Measurements from ENCODE around the gene ATP1B4. TPM values are rescaled to one million over a fixed set of nuclear protein-coding genes. Genes with fewer than 3 reads are reported as not detected.

ATP1B4 gene
- total RNA-seq (not detected), polyA plus RNA-seq (not detected), total RNA-seq (not detected)

DNA sequence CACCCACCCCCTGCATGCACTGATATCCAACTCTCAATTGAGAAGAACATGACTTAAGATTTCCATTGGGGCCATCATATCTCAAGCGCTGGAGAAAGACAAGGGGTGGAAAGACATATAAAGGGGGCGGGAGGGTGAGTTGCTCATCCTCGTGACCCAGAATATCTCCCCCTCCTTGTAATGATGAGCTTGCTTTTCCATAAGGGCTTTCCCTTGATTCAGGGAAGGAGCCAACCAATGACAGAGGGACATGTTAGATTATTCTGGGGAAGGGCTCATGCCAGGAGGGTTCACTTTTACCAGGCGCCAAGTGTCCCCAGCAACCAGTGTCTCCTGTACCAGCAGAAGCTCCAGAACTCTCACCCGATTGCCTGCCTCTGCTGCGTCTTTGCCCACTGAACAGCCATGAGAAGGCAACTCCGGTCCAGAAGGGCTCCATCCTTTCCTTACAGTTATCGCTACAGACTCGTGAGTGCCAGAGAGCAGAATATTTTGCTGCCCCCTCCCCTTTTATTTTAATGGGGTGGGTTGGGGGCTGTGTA lies at the start of gene ATP1B4:
Gene ATP1B4 (plus strand): TSS at position 326 of the 542 bp plus-strand sequence. CDS start 80 bp downstream, at position 406.
- no peaks in the 10 kb centered on the region for H3K9me3 ChIP-seq (ENCODE audit: control insufficient read depth in 2 of 3, low read length in 3 of 3)
- peaks cover 0 to 2% (median 0%) of the 10 kb centered on the region in 11 donors for H3K9me3 Mint-ChIP-seq
- POLR2A ChIA-PET, result no interaction called here
- no peak within 1 kb of the TSS for H3K27ac ChIP-seq (ENCODE audit: low read depth, low read length)
- no peaks in the 10 kb centered on the region for H3K36me3 ChIP-seq (ENCODE audit: control insufficient read depth in 2 of 3, insufficient read depth in 3 of 3, low read length in 3 of 3)
- H3K27me3 Mint-ChIP-seq, result peaks cover 0 to 6% (median 0%) of the 10 kb centered on the region in 5 donors
- H3K27ac Mint-ChIP-seq, result no peak within 1 kb of the TSS
- no peaks in the 10 kb centered on the region for H3K27me3 ChIP-seq (ENCODE audit: control insufficient read depth in 2 of 2, insufficient read depth in 2 of 2, low read length in 2 of 2)
- CTCF ChIA-PET, result no interaction called here
- ATAC-seq, result no peak
- H3K36me3 Mint-ChIP-seq, result no peaks in the 10 kb centered on the region
- intact Hi-C loops (cut with micrococcal nuclease), result loop anchor here in 1 of 2 donors (10.0 kb wide), 1 partner anchor 47 kb away; the partner anchor contains the start of gene TMEM255A
- H3K4me1 ChIP-seq (ENCODE audit: control insufficient read depth in 2 of 2, insufficient read depth in 2 of 2, low read length in 2 of 2), result no peaks in the 10 kb centered on the region
- H3K4me3 Mint-ChIP-seq, result no peak within 1 kb of the TSS
- no peak for DNase-seq
- H3K4me3 ChIP-seq (ENCODE audit: low read length), result no peak within 1 kb of the TSS
- H3K4me1 Mint-ChIP-seq, result peaks cover 0 to 2% (median 0%) of the 10 kb centered on the region in 7 donors

DNA sequence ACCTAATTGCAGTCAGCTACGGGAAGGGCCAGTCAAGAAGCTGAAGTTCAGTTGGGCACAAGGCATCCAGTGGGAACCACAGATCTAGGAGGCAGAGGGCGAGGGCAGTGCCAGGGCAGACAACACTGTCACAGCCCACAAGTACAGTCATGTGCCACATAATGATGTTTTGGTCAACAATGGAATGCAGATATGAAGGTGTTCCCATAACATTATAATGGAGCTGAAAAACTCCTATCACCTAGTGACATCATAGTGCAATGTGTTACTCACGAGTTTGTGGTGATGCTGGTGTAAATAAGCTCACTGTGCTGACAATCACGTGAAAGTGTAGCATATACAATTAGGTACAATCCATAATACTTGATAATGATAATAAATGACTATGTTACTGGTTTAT lies 46.1 kb upstream of the ATP1B4 start:
- H3K36me3 ChIP-seq (ENCODE audit: control insufficient read depth in 2 of 3, insufficient read depth in 3 of 3, low read length in 3 of 3), result no peaks in the 10 kb centered on the region
- H3K9me3 ChIP-seq (ENCODE audit: control insufficient read depth in 2 of 3, low read length in 3 of 3), result no peaks in the 10 kb centered on the region
- H3K27me3 ChIP-seq (ENCODE audit: control insufficient read depth in 2 of 2, insufficient read depth in 2 of 2, low read length in 2 of 2), result no peaks in the 10 kb centered on the region
- ATAC-seq (no peak), DNase-seq (no peak)
- ChIA-PET CTCF (no interaction called here), POLR2A (no interaction called here)
- intact Hi-C loops (cut with micrococcal nuclease), result loop anchor here in 1 of 2 donors (10.0 kb wide), 1 partner anchor 49 kb away; the partner anchor contains the start of gene ATP1B4
- H3K4me3 ChIP-seq (ENCODE audit: low read length), result no peak overlapping the region
- H3K4me1 Mint-ChIP-seq, result peaks cover 0 to 5% (median 0%) of the 10 kb centered on the region in 7 donors
- no peak overlapping the region for H3K27ac Mint-ChIP-seq
- no peak overlapping the region for H3K4me3 Mint-ChIP-seq
- peaks cover 5 to 61% (median 23%) of the 10 kb centered on the region in 5 donors for H3K27me3 Mint-ChIP-seq
- peaks cover 0 to 1% (median 0%) of the 10 kb centered on the region in 11 donors for H3K9me3 Mint-ChIP-seq
- H3K27ac ChIP-seq (ENCODE audit: low read depth, low read length), result no peak overlapping the region
- H3K36me3 Mint-ChIP-seq, result no peaks in the 10 kb centered on the region
- H3K4me1 ChIP-seq (ENCODE audit: control insufficient read depth in 2 of 2, insufficient read depth in 2 of 2, low read length in 2 of 2), result no peaks in the 10 kb centered on the region

DNA sequence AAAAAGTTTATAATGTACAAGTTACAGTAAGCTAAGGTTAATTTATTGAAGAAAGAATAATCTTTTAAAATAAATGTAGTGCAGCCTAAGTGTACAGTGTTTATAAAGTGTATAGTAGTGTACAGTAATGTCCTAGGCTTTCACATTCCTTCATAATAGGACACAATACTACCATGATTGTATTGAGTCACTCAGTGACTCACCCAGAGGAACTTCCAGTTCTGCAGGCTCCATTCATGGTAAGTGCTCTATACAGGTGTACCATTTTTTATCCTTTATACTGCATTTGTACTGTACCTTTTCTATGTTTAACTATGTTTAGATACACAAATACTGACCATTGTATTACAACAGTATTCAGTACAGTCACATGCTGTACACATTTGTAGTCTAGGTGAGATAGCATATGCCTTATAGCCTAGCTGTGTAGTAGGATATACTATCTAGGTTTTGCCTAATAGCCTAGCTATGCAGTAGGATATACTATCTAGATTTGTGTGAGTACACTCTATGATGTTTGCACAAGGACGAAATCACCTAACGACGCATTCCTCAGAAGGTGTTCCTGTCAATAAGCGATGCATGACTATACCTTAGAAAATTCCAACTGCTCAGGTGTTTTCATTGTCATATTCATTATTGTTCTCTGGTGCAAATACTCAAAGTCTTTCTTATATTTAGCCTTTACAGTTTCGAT lies 45.2 kb upstream of the ATP1B4 start:
- no peaks in the 10 kb centered on the region for H3K9me3 ChIP-seq (ENCODE audit: control insufficient read depth in 2 of 3, low read length in 3 of 3)
- H3K4me1 ChIP-seq (ENCODE audit: control insufficient read depth in 2 of 2, insufficient read depth in 2 of 2, low read length in 2 of 2), result no peaks in the 10 kb centered on the region
- H3K36me3 Mint-ChIP-seq, result no peaks in the 10 kb centered on the region
- H3K27ac ChIP-seq (ENCODE audit: low read depth, low read length), result no peak overlapping the region
- intact Hi-C loops (cut with micrococcal nuclease), result loop anchor here in 1 of 2 donors (10.0 kb wide), 1 partner anchor 48 kb away; the partner anchor contains the start of gene ATP1B4
- no peak overlapping the region for H3K4me3 Mint-ChIP-seq
- H3K27me3 Mint-ChIP-seq, result peaks cover 5 to 58% (median 28%) of the 10 kb centered on the region in 5 donors
- H3K4me1 Mint-ChIP-seq, result peaks cover 0 to 3% (median 0%) of the 10 kb centered on the region in 7 donors
- CTCF ChIA-PET, result no interaction called here
- no peaks in the 10 kb centered on the region for H3K27me3 ChIP-seq (ENCODE audit: control insufficient read depth in 2 of 2, insufficient read depth in 2 of 2, low read length in 2 of 2)
- peaks cover 0 to 1% (median 0%) of the 10 kb centered on the region in 11 donors for H3K9me3 Mint-ChIP-seq
- no peak overlapping the region for H3K4me3 ChIP-seq (ENCODE audit: low read length)
- H3K27ac Mint-ChIP-seq, result no peak overlapping the region
- no peaks in the 10 kb centered on the region for H3K36me3 ChIP-seq (ENCODE audit: control insufficient read depth in 2 of 3, insufficient read depth in 3 of 3, low read length in 3 of 3)
- no peak for ATAC-seq
- no peak for DNase-seq
- POLR2A ChIA-PET, result no interaction called here

GRCh38 chrX:120318411-120318810 lies 43.5 kb upstream of the ATP1B4 start:
- H3K27ac ChIP-seq (ENCODE audit: low read depth, low read length), result no peak overlapping the region
- H3K4me3 ChIP-seq (ENCODE audit: low read length), result no peak overlapping the region
- H3K4me3 Mint-ChIP-seq, result no peak overlapping the region
- no peaks in the 10 kb centered on the region for H3K9me3 ChIP-seq (ENCODE audit: control insufficient read depth in 2 of 3, low read length in 3 of 3)
- no peaks in the 10 kb centered on the region for H3K36me3 ChIP-seq (ENCODE audit: control insufficient read depth in 2 of 3, insufficient read depth in 3 of 3, low read length in 3 of 3)
- intact Hi-C loops (cut with micrococcal nuclease), result loop anchor here in 1 of 2 donors (2.0 to 10.0 kb wide), 2 partner anchors 46 to 62 kb away; partner anchors contain the start of gene ATP1B4
- POLR2A ChIA-PET, result no interaction called here
- ATAC-seq (no peak), DNase-seq (no peak)
- H3K27me3 Mint-ChIP-seq, result peaks cover 3 to 45% (median 23%) of the 10 kb centered on the region in 5 donors
- CTCF ChIA-PET, result interaction anchor here (1.0 to 2.0 kb wide), 5 partner anchors 9 to 134 kb away, joined by 3 to 9 read pairs (median 5); partner anchors contain the start of gene ZBTB33
- no peaks in the 10 kb centered on the region for H3K9me3 Mint-ChIP-seq
- H3K36me3 Mint-ChIP-seq, result no peaks in the 10 kb centered on the region
- H3K27me3 ChIP-seq (ENCODE audit: control insufficient read depth in 2 of 2, insufficient read depth in 2 of 2, low read length in 2 of 2), result no peaks in the 10 kb centered on the region
- H3K4me1 Mint-ChIP-seq, result peaks cover 0 to 2% (median 0%) of the 10 kb centered on the region in 7 donors
- no peaks in the 10 kb centered on the region for H3K4me1 ChIP-seq (ENCODE audit: control insufficient read depth in 2 of 2, insufficient read depth in 2 of 2, low read length in 2 of 2)
- H3K27ac Mint-ChIP-seq, result no peak overlapping the region

- H3K36me3 Mint-ChIP-seq, result no peaks in the 10 kb centered on the region
- H3K27me3 Mint-ChIP-seq, result peaks cover 0 to 32% (median 13%) of the 10 kb centered on the region in 5 donors
- no peak overlapping the region for H3K27ac ChIP-seq (ENCODE audit: low read depth, low read length)
- H3K4me1 ChIP-seq (ENCODE audit: control insufficient read depth in 2 of 2, insufficient read depth in 2 of 2, low read length in 2 of 2), result no peaks in the 10 kb centered on the region
- no peak for DNase-seq
- no peaks in the 10 kb centered on the region for H3K9me3 ChIP-seq (ENCODE audit: control insufficient read depth in 2 of 3, low read length in 3 of 3)
- H3K4me3 Mint-ChIP-seq, result no peak overlapping the region
- no peak for ATAC-seq
- peaks cover 0 to 2% (median 0%) of the 10 kb centered on the region in 7 donors for H3K4me1 Mint-ChIP-seq
- ChIA-PET POLR2A (no interaction called here), CTCF (no interaction called here)
- intact Hi-C loops (cut with micrococcal nuclease), result no loop called here
- no peak overlapping the region for H3K27ac Mint-ChIP-seq
- H3K27me3 ChIP-seq (ENCODE audit: control insufficient read depth in 2 of 2, insufficient read depth in 2 of 2, low read length in 2 of 2), result no peaks in the 10 kb centered on the region
- no peaks in the 10 kb centered on the region for H3K9me3 Mint-ChIP-seq
- no peak overlapping the region for H3K4me3 ChIP-seq (ENCODE audit: low read length)
- H3K36me3 ChIP-seq (ENCODE audit: control insufficient read depth in 2 of 3, insufficient read depth in 3 of 3, low read length in 3 of 3), result no peaks in the 10 kb centered on the region
These were observed 40.2 kb upstream of the ATP1B4 start for GRCh38 chrX:120321520-120322281.

GRCh38 chrX:120331116-120331515 lies 30.8 kb upstream of the ATP1B4 start:
- Histone ChIP-seq H3K4me3 (ENCODE audit: low read length) (no peak overlapping the region), H3K9me3 (ENCODE audit: control insufficient read depth in 2 of 3, low read length in 3 of 3) (no peaks in the 10 kb centered on the region), H3K27me3 (ENCODE audit: control insufficient read depth in 2 of 2, insufficient read depth in 2 of 2, low read length in 2 of 2) (no peaks in the 10 kb centered on the region), H3K4me1 (ENCODE audit: control insufficient read depth in 2 of 2, insufficient read depth in 2 of 2, low read length in 2 of 2) (no peaks in the 10 kb centered on the region), H3K36me3 (ENCODE audit: control insufficient read depth in 2 of 3, insufficient read depth in 3 of 3, low read length in 3 of 3) (no peaks in the 10 kb centered on the region), H3K27ac (ENCODE audit: low read depth, low read length) (no peak overlapping the region)
- intact Hi-C loops (cut with micrococcal nuclease), result loop anchor here in 1 of 2 donors (5.0 kb wide), 1 partner anchor 441 kb away; no protein-coding TSS in a partner anchor
- no peak overlapping the region for H3K4me3 Mint-ChIP-seq
- DNase-seq, result no peak
- peaks cover 0 to 5% (median 0%) of the 10 kb centered on the region in 5 donors for H3K36me3 Mint-ChIP-seq
- peaks cover 0 to 19% (median 4%) of the 10 kb centered on the region in 5 donors for H3K27me3 Mint-ChIP-seq
- ChIA-PET POLR2A (interaction anchor here (0.6 kb wide), 1 partner anchor 96 kb away, joined by 3 read pairs; no protein-coding TSS in a partner anchor), CTCF (no interaction called here)
- H3K27ac Mint-ChIP-seq, result no peak overlapping the region
- H3K4me1 Mint-ChIP-seq, result peaks cover 0 to 1% (median 0%) of the 10 kb centered on the region in 7 donors
- H3K9me3 Mint-ChIP-seq, result peaks cover 0 to 10% (median 3%) of the 10 kb centered on the region in 11 donors
- ATAC-seq, result no peak
